HG03439 (cell line): Measurements from ENCODE around the gene SLC29A2.
A peak's percentile ranks its signal among the peaks of the same experiment; 100 is the strongest.
"Not testable (repeated sequence)": the region's sequence is repeated elsewhere in the genome, so short reads cannot be mapped to it uniquely, and the experiment has no call there.

Source experiments
- ATAC-seq: cut with Tn5 transposase; IDR thresholded peaks from one replicate; pipeline ENCODE4 v1.9.1; 2021; ENCODE audit warnings: mild to moderate bottlenecking, moderate library complexity; ENCODE audit not compliant: unreplicated experiment

Gene SLC29A2

GRCh38 chr11:66350560-66351235 is 20.9 kb downstream of the SLC29A2 start:
- ATAC-seq = not testable (repeated sequence)

- ATAC-seq = no peak
Observed at GRCh38 chr11:66349084-66349386, 22.5 kb downstream of the SLC29A2 start.

- ATAC-seq = peak; percentile 36
Observed at GRCh38 chr11:66347425-66348276, 23.9 kb downstream of the SLC29A2 start, which contains the start of gene B4GAT1. B4GAT1 (minus strand) TSS chr11:66347629; CDS start chr11:66347545, 84 bp downstream.

- no peak for ATAC-seq
Observed at GRCh38 chr11:66346476-66347424, 24.8 kb downstream of the SLC29A2 start.

- no peak for ATAC-seq
Observed at GRCh38 chr11:66345316-66345649, 26.3 kb downstream of the SLC29A2 start.

GRCh38 chr11:66344550-66345315 is 26.8 kb downstream of the SLC29A2 start, which contains the start of gene BRMS1:
BRMS1 (minus strand) TSS chr11:66345104; CDS start chr11:66342234, 2,870 bp downstream.
- ATAC-seq = peak; percentile 73

- ATAC-seq = no peak
Observed at GRCh38 chr11:66343176-66343575, 28.4 kb downstream of the SLC29A2 start.

- no peak for ATAC-seq
Observed at GRCh38 chr11:66341502-66342126, 29.9 kb downstream of the SLC29A2 start.

- no peak for ATAC-seq
Observed at GRCh38 chr11:66340596-66341501, 30.7 kb downstream of the SLC29A2 start.

- no peak for ATAC-seq
Observed at GRCh38 chr11:66339686-66340483, 31.7 kb downstream of the SLC29A2 start.

- no peak for ATAC-seq
Observed at GRCh38 chr11:66339162-66339675, 32.3 kb downstream of the SLC29A2 start.

GRCh38 chr11:66338276-66339161 is 33.0 kb downstream of the SLC29A2 start:
- no peak for ATAC-seq

- ATAC-seq = no peak
Observed at GRCh38 chr11:66337103-66337899, 34.3 kb downstream of the SLC29A2 start.

GRCh38 chr11:66336234-66337102 is 35.1 kb downstream of the SLC29A2 start, which contains the start of gene RIN1:
RIN1 (minus strand) TSS chr11:66336434; CDS start chr11:66336402, 32 bp downstream.
- ATAC-seq = peak; percentile 63
